ENCODE measurements around the gene MCHR1.
A peak's percentile ranks its signal among the peaks of the same experiment; 100 is the strongest.
"Not testable (repeated sequence)": the region's sequence is repeated elsewhere in the genome, so short reads cannot be mapped to it uniquely, and the experiment has no call there.

The MCHR1 gene

GRCh38 chr22:40691532-40691931 is 12.2 kb downstream of the MCHR1 start:
- DNase-seq, result no peak

GRCh38 chr22:40694411-40694810 is 15.1 kb downstream of the MCHR1 start:
- peak; percentile 12 for DNase-seq

- no peak for DNase-seq
Observed at GRCh38 chr22:40701274-40701673, 22.0 kb downstream of the MCHR1 start.

GRCh38 chr22:40703174-40703573 is 23.9 kb downstream of the MCHR1 start:
- DNase-seq, result no peak

GRCh38 chr22:40703736-40704135 is 24.5 kb downstream of the MCHR1 start:
- DNase-seq, result no peak

- no peak for DNase-seq
Observed at GRCh38 chr22:40705918-40706682, 26.8 kb downstream of the MCHR1 start.

GRCh38 chr22:40707154-40707553 is 27.9 kb downstream of the MCHR1 start:
- DNase-seq, result no peak

GRCh38 chr22:40708177-40708576 is 28.9 kb downstream of the MCHR1 start:
- DNase-seq, result no peak

- DNase-seq, result peak; percentile 29
Observed at GRCh38 chr22:40709752-40710413, 30.6 kb downstream of the MCHR1 start.

GRCh38 chr22:40712311-40712710 is 33.0 kb downstream of the MCHR1 start:
- DNase-seq, result no peak

- DNase-seq, result peak; percentile 48
Observed at GRCh38 chr22:40714499-40715337, 35.4 kb downstream of the MCHR1 start.

GRCh38 chr22:40716116-40716515 is 36.8 kb downstream of the MCHR1 start:
- no peak for DNase-seq

- DNase-seq, result not testable (repeated sequence)
Observed at GRCh38 chr22:40717657-40718056, 38.4 kb downstream of the MCHR1 start.

- DNase-seq, result no peak
Observed at GRCh38 chr22:40718250-40719204, 39.2 kb downstream of the MCHR1 start.

GRCh38 chr22:40719599-40719998 is 40.3 kb downstream of the MCHR1 start:
- DNase-seq, result no peak

- not testable (repeated sequence) for DNase-seq
Observed at GRCh38 chr22:40720156-40720537, 40.9 kb downstream of the MCHR1 start.

GRCh38 chr22:40720538-40721256 is 41.4 kb downstream of the MCHR1 start:
- DNase-seq, result peak; percentile 57

- DNase-seq, result peak; percentile 71
Observed at GRCh38 chr22:40721266-40721665, 42.0 kb downstream of the MCHR1 start.

GRCh38 chr22:40723396-40723933 is 44.2 kb downstream of the MCHR1 start:
- no peak for DNase-seq

GRCh38 chr22:40726514-40726913 is 47.2 kb downstream of the MCHR1 start:
- no peak for DNase-seq
